ENCODE measurements around the gene VAT1L. TPM values are rescaled to one million over a fixed set of nuclear protein-coding genes. Genes with fewer than 3 reads are reported as not detected.

Gene VAT1L
- total RNA-seq, 1 experiment from 2014 or later = not detected

GRCh38 chr16:77781091-77781490, 7.3 kb upstream of the VAT1L start:
- no peak for DNase-seq (ENCODE audit: low read depth)

GRCh38 chr16:77782694-77783093, 5.7 kb upstream of the VAT1L start:
- DNase-seq (ENCODE audit: low read depth) = no peak

GRCh38 chr16:77784441-77785372, 3.7 kb upstream of the VAT1L start:
- DNase-seq (ENCODE audit: low read depth) = no peak

- no peak for DNase-seq (ENCODE audit: low read depth)
Observed at GRCh38 chr16:77785373-77785764, 3.0 kb upstream of the VAT1L start.

GRCh38 chr16:77786186-77786847, 2.0 kb upstream of the VAT1L start:
- no peak for DNase-seq (ENCODE audit: low read depth)

GRCh38 chr16:77787452-77787851, 912 bp upstream of the VAT1L start:
- DNase-seq (ENCODE audit: low read depth) = no peak

GRCh38 chr16:77789085-77790008, 983 bp downstream of the VAT1L start:
- no peak for DNase-seq (ENCODE audit: low read depth)

- DNase-seq (ENCODE audit: low read depth) = no peak
Observed at GRCh38 chr16:77790009-77790372, 1.6 kb downstream of the VAT1L start.

GRCh38 chr16:77790912-77791311, 2.5 kb downstream of the VAT1L start:
- no peak for DNase-seq (ENCODE audit: low read depth)

- no peak for DNase-seq (ENCODE audit: low read depth)
Observed at GRCh38 chr16:77793417-77793816, 5.1 kb downstream of the VAT1L start.

GRCh38 chr16:77794586-77794985, 6.2 kb downstream of the VAT1L start:
- peak; percentile 0 for DNase-seq (ENCODE audit: low read depth)

GRCh38 chr16:77801817-77802216, 13.5 kb downstream of the VAT1L start:
- DNase-seq (ENCODE audit: low read depth) = no peak

GRCh38 chr16:77805398-77805797, 17.0 kb downstream of the VAT1L start:
- DNase-seq (ENCODE audit: low read depth) = no peak

- DNase-seq (ENCODE audit: low read depth) = no peak
Observed at GRCh38 chr16:77807021-77807420, 18.7 kb downstream of the VAT1L start.

GRCh38 chr16:77812856-77813500, 24.6 kb downstream of the VAT1L start:
- no peak for DNase-seq (ENCODE audit: low read depth)

GRCh38 chr16:77816293-77816692, 27.9 kb downstream of the VAT1L start:
- DNase-seq (ENCODE audit: low read depth) = no peak

GRCh38 chr16:77820340-77820739, 32.0 kb downstream of the VAT1L start:
- no peak for DNase-seq (ENCODE audit: low read depth)

- no peak for DNase-seq (ENCODE audit: low read depth)
Observed at GRCh38 chr16:77822661-77823060, 34.3 kb downstream of the VAT1L start.

GRCh38 chr16:77823067-77823466, 34.7 kb downstream of the VAT1L start:
- no peak for DNase-seq (ENCODE audit: low read depth)

GRCh38 chr16:77825196-77825595, 36.8 kb downstream of the VAT1L start:
- no peak for DNase-seq (ENCODE audit: low read depth)

GRCh38 chr16:77827032-77827431, 38.7 kb downstream of the VAT1L start:
- no peak for DNase-seq (ENCODE audit: low read depth)
